SK-N-MC (cell line): ENCODE results near the gene SPACA4.

Experiments
- EZH2 ChIP-seq: fragments of 200-600 bp; sonication (generic); IDR thresholded peaks from one replicate; pipeline ENCODE4 v1.6.1; 2017; ENCODE audit warnings: antibody characterized with exemption
- POLR2AphosphoS5 ChIP-seq: IDR thresholded peaks from 2 replicates; pipeline ENCODE4 v1.6.1; 2012; ENCODE audit warnings: mild to moderate bottlenecking, low read depth, low read length, borderline replicate concordance

GRCh38 chr19:48631225-48631624, 24.7 kb downstream of the SPACA4 start:
- TF ChIP-seq POLR2AphosphoS5 (no peak), EZH2 (no peak)
